Measurements from ENCODE around the gene STK11IP.

Gene STK11IP

GRCh38 chr2:219662566-219662965 is 64.9 kb downstream of the STK11IP start:
- no peak overlapping the region for H4K8ac ChIP-seq (ENCODE audit: low read depth, low read length)
- no peak overlapping the region for H3K4ac ChIP-seq (ENCODE audit: low read depth, low read length)
- H2AFZ ChIP-seq (ENCODE audit: insufficient read depth, low read length, poor library complexity): no peak overlapping the region
- H3K14ac ChIP-seq (ENCODE audit: low read length): no peak overlapping the region
- no peak overlapping the region for H4K12ac ChIP-seq (ENCODE audit: low read depth, low read length)
- H3K4me2 ChIP-seq (ENCODE audit: low read length): peak overlapping the region; percentile 40
- H3K36me3 ChIP-seq (ENCODE audit: control insufficient read depth in 1 of 2, insufficient read depth in 2 of 2, low read length in 2 of 2): no peaks in the 10 kb centered on the region
- no peaks in the 10 kb centered on the region for H3K9me3 ChIP-seq (ENCODE audit: insufficient read depth, low read depth, low read length)
- H3K4me3 ChIP-seq (ENCODE audit: low read depth, low read length): no peak overlapping the region
- no peak overlapping the region for H3K18ac ChIP-seq (ENCODE audit: low read length)
- no peak overlapping the region for H2AK5ac ChIP-seq (ENCODE audit: low read length)
- no peak overlapping the region for H4K91ac ChIP-seq (ENCODE audit: low read depth, low read length)
- H3K27me3 ChIP-seq (ENCODE audit: insufficient read depth, low read length): no peaks in the 10 kb centered on the region
- peaks cover 32% of the 10 kb centered on the region for H3K79me1 ChIP-seq (ENCODE audit: low read length)
- H3K9ac ChIP-seq (ENCODE audit: low read length): no peak overlapping the region
- H2BK120ac ChIP-seq (ENCODE audit: insufficient read depth, low read length, poor library complexity): no peak overlapping the region
- H3K4me1 ChIP-seq (ENCODE audit: control insufficient read depth in 1 of 2, insufficient read depth in 2 of 2, low read length in 2 of 2): peaks cover 16 to 23% of the 10 kb centered on the region in 2 experiments
- H2BK12ac ChIP-seq (ENCODE audit: low read length): no peak overlapping the region
- H3K27ac ChIP-seq (ENCODE audit: low read depth, low read length): peak overlapping the region; percentile 95
- peak; percentile 33 to 88 for DNase-seq
- H2BK5ac ChIP-seq (ENCODE audit: low read depth, low read length, poor library complexity): peak overlapping the region; percentile 93
- H3K79me2 ChIP-seq (ENCODE audit: control insufficient read depth, insufficient read depth, low read length, poor library complexity): no peaks in the 10 kb centered on the region
- no peak overlapping the region for H3K23ac ChIP-seq (ENCODE audit: low read length)

- Histone ChIP-seq H3K36me3 (ENCODE audit: control insufficient read depth in 1 of 2, insufficient read depth in 2 of 2, low read length in 2 of 2) (no peaks in the 10 kb centered on the region), H3K4ac (ENCODE audit: low read depth, low read length) (no peak overlapping the region)
Measured at GRCh38 chr2:219663116-219663762, 65.6 kb downstream of the STK11IP start.

GRCh38 chr2:219664041-219664440 is 66.4 kb downstream of the STK11IP start:
- H4K8ac ChIP-seq (ENCODE audit: low read depth, low read length): no peak overlapping the region
- H3K36me3 ChIP-seq (ENCODE audit: control insufficient read depth in 1 of 2, insufficient read depth in 2 of 2, low read length in 2 of 2): no peaks in the 10 kb centered on the region
- H4K91ac ChIP-seq (ENCODE audit: low read depth, low read length): peak overlapping the region; percentile 14
- peaks cover 16 to 23% of the 10 kb centered on the region in 2 experiments for H3K4me1 ChIP-seq (ENCODE audit: control insufficient read depth in 1 of 2, insufficient read depth in 2 of 2, low read length in 2 of 2)
- no peak overlapping the region for H3K4ac ChIP-seq (ENCODE audit: low read depth, low read length)
- H2BK120ac ChIP-seq (ENCODE audit: insufficient read depth, low read length, poor library complexity): no peak overlapping the region
- no peak overlapping the region for H3K14ac ChIP-seq (ENCODE audit: low read length)
- H3K27me3 ChIP-seq (ENCODE audit: insufficient read depth, low read length): no peaks in the 10 kb centered on the region
- no peak overlapping the region for H2AK5ac ChIP-seq (ENCODE audit: low read length)
- H3K4me3 ChIP-seq (ENCODE audit: low read depth, low read length): no peak overlapping the region
- no peak overlapping the region for H3K23ac ChIP-seq (ENCODE audit: low read length)
- H3K79me1 ChIP-seq (ENCODE audit: low read length): peaks cover 28% of the 10 kb centered on the region
- no peak overlapping the region for H2BK5ac ChIP-seq (ENCODE audit: low read depth, low read length, poor library complexity)
- H3K4me2 ChIP-seq (ENCODE audit: low read length): no peak overlapping the region
- no CpG with 5 or more reads among the region's 5 CpGs for WGBS (ENCODE audit: extremely low coverage, insufficient coverage, insufficient read length)
- H3K18ac ChIP-seq (ENCODE audit: low read length): no peak overlapping the region
- H2BK12ac ChIP-seq (ENCODE audit: low read length): peak overlapping the region; percentile 47
- no peak overlapping the region for H4K12ac ChIP-seq (ENCODE audit: low read depth, low read length)
- no peak overlapping the region for H3K27ac ChIP-seq (ENCODE audit: low read depth, low read length)
- no peak overlapping the region for H3K9ac ChIP-seq (ENCODE audit: low read length)
- no peak overlapping the region for H2AFZ ChIP-seq (ENCODE audit: insufficient read depth, low read length, poor library complexity)
- no peak for DNase-seq
- H3K9me3 ChIP-seq (ENCODE audit: insufficient read depth, low read depth, low read length): no peaks in the 10 kb centered on the region
- H3K79me2 ChIP-seq (ENCODE audit: control insufficient read depth, insufficient read depth, low read length, poor library complexity): no peaks in the 10 kb centered on the region

More at GRCh38 chr2:219663116-219663762, 65.6 kb downstream of the STK11IP start:
- H3K27ac ChIP-seq (ENCODE audit: low read depth, low read length): peak overlapping the region; percentile 80
- no peak overlapping the region for H3K23ac ChIP-seq (ENCODE audit: low read length)
- no peaks in the 10 kb centered on the region for H3K27me3 ChIP-seq (ENCODE audit: insufficient read depth, low read length)
- H3K9me3 ChIP-seq (ENCODE audit: insufficient read depth, low read depth, low read length): no peaks in the 10 kb centered on the region
- no peak overlapping the region for H3K4me3 ChIP-seq (ENCODE audit: low read depth, low read length)
- H2AFZ ChIP-seq (ENCODE audit: insufficient read depth, low read length, poor library complexity): no peak overlapping the region
- no peak for DNase-seq
- H2AK5ac ChIP-seq (ENCODE audit: low read length): peak overlapping the region; percentile 18
- H2BK120ac ChIP-seq (ENCODE audit: insufficient read depth, low read length, poor library complexity): peak overlapping the region; percentile 13
- peaks cover 30% of the 10 kb centered on the region for H3K79me1 ChIP-seq (ENCODE audit: low read length)
- peak overlapping the region; percentile 38 for H3K14ac ChIP-seq (ENCODE audit: low read length)
- H2BK12ac ChIP-seq (ENCODE audit: low read length): peak overlapping the region; percentile 51
- H3K4me1 ChIP-seq (ENCODE audit: control insufficient read depth in 1 of 2, insufficient read depth in 2 of 2, low read length in 2 of 2): peaks cover 16 to 23% of the 10 kb centered on the region in 2 experiments
- H4K91ac ChIP-seq (ENCODE audit: low read depth, low read length): peak overlapping the region; percentile 32
- H4K8ac ChIP-seq (ENCODE audit: low read depth, low read length): peak overlapping the region; percentile 2
- H3K4me2 ChIP-seq (ENCODE audit: low read length): no peak overlapping the region
- H3K9ac ChIP-seq (ENCODE audit: low read length): no peak overlapping the region
- H3K18ac ChIP-seq (ENCODE audit: low read length): peak overlapping the region; percentile 46
- peak overlapping the region; percentile 65 for H2BK5ac ChIP-seq (ENCODE audit: low read depth, low read length, poor library complexity)
- no CpG with 5 or more reads among the region's 11 CpGs for WGBS (ENCODE audit: extremely low coverage, insufficient coverage, insufficient read length)
- no peak overlapping the region for H4K12ac ChIP-seq (ENCODE audit: low read depth, low read length)
- H3K79me2 ChIP-seq (ENCODE audit: control insufficient read depth, insufficient read depth, low read length, poor library complexity): no peaks in the 10 kb centered on the region

- no peak overlapping the region for H2BK5ac ChIP-seq (ENCODE audit: low read depth, low read length, poor library complexity)
- peaks cover 16 to 23% of the 10 kb centered on the region in 2 experiments for H3K4me1 ChIP-seq (ENCODE audit: control insufficient read depth in 1 of 2, insufficient read depth in 2 of 2, low read length in 2 of 2)
- H2AK5ac ChIP-seq (ENCODE audit: low read length): no peak overlapping the region
- H3K4me2 ChIP-seq (ENCODE audit: low read length): no peak overlapping the region
- H3K36me3 ChIP-seq (ENCODE audit: control insufficient read depth in 1 of 2, insufficient read depth in 2 of 2, low read length in 2 of 2): no peaks in the 10 kb centered on the region
- H4K91ac ChIP-seq (ENCODE audit: low read depth, low read length): no peak overlapping the region
- H3K9ac ChIP-seq (ENCODE audit: low read length): no peak overlapping the region
- no peak overlapping the region for H3K23ac ChIP-seq (ENCODE audit: low read length)
- H3K14ac ChIP-seq (ENCODE audit: low read length): no peak overlapping the region
- H3K79me2 ChIP-seq (ENCODE audit: control insufficient read depth, insufficient read depth, low read length, poor library complexity): no peaks in the 10 kb centered on the region
- no peak overlapping the region for H2BK120ac ChIP-seq (ENCODE audit: insufficient read depth, low read length, poor library complexity)
- no peaks in the 10 kb centered on the region for H3K9me3 ChIP-seq (ENCODE audit: insufficient read depth, low read depth, low read length)
- no peak overlapping the region for H2AFZ ChIP-seq (ENCODE audit: insufficient read depth, low read length, poor library complexity)
- no peak overlapping the region for H4K8ac ChIP-seq (ENCODE audit: low read depth, low read length)
- no peak overlapping the region for H3K4ac ChIP-seq (ENCODE audit: low read depth, low read length)
- H3K4me3 ChIP-seq (ENCODE audit: low read depth, low read length): no peak overlapping the region
- H3K27me3 ChIP-seq (ENCODE audit: insufficient read depth, low read length): no peaks in the 10 kb centered on the region
- no peak overlapping the region for H3K27ac ChIP-seq (ENCODE audit: low read depth, low read length)
- no peak overlapping the region for H4K12ac ChIP-seq (ENCODE audit: low read depth, low read length)
- no peak for DNase-seq
- no peak overlapping the region for H3K18ac ChIP-seq (ENCODE audit: low read length)
- WGBS (ENCODE audit: extremely low coverage, insufficient coverage, insufficient read length): no CpG with 5 or more reads among the region's 4 CpGs
- no peak overlapping the region for H2BK12ac ChIP-seq (ENCODE audit: low read length)
- peaks cover 24% of the 10 kb centered on the region for H3K79me1 ChIP-seq (ENCODE audit: low read length)
Measured at GRCh38 chr2:219664944-219665343, 67.3 kb downstream of the STK11IP start.

Measured in trophoblast cell (in vitro differentiated cells and primary cell).